Neural progenitor cell (in vitro differentiated cells): Measurements from ENCODE around the gene ITPK1. TPM values are rescaled to one million over a fixed set of nuclear protein-coding genes. Genes with fewer than 3 reads are reported as not detected.

Experiments used
- DNase-seq: peaks from one replicate; pipeline ENCODE4 v3.0.0-alpha.2; 2016; ENCODE audit warnings: low spot score
- H2AFZ ChIP-seq: fragments of 200-600 bp; sonication (generic); replicated peaks from 2 replicates; pipeline ENCODE4 v1.6.1; 2016; ENCODE audit warnings: antibody characterized with exemption
- H3F3A ChIP-seq: fragments of 200-600 bp; sonication (generic); 2 replicates; pipeline ENCODE4 v1.6.1; 2016; ENCODE audit warnings: antibody characterized with exemption, low read depth
- H3K27ac ChIP-seq: fragments of 200-600 bp; sonication (generic); 2 replicates; pipeline ENCODE4 v1.5.1; 2016; ENCODE audit warnings: mild to moderate bottlenecking
- H3K27me3 ChIP-seq: fragments of 200-600 bp; sonication (generic); 2 replicates; pipeline ENCODE4 v1.6.1; 2016; ENCODE audit warnings: mild to moderate bottlenecking, moderate library complexity
- H3K36me3 ChIP-seq: fragments of 200-600 bp; sonication (generic); 2 replicates; pipeline ENCODE4 v1.5.1; 2016
- H3K4me1 ChIP-seq: fragments of 200-600 bp; sonication (generic); 2 replicates; pipeline ENCODE4 v1.6.1; 2016; ENCODE audit warnings: mixed run types
- H3K4me2 ChIP-seq: fragments of 200-600 bp; sonication (generic); 2 replicates; pipeline ENCODE4 v1.6.1; 2016
- H3K4me3 ChIP-seq: fragments of 200-600 bp; sonication (generic); 2 replicates; pipeline ENCODE4 v1.5.1; 2016
- H3K79me2 ChIP-seq: fragments of 200-600 bp; sonication (generic); 2 replicates; pipeline ENCODE4 v1.6.1; 2016; ENCODE audit warnings: low read depth
- H3K9ac ChIP-seq: fragments of 200-600 bp; sonication (generic); 2 replicates; pipeline ENCODE4 v1.6.1; 2016
- H3K9me3 ChIP-seq: fragments of 200-600 bp; sonication (generic); 2 replicates; pipeline ENCODE4 v1.5.1; 2016; ENCODE audit warnings: low read depth
- H4K20me1 ChIP-seq: fragments of 200-600 bp; sonication (generic); 2 replicates; pipeline ENCODE4 v1.6.1; 2016; ENCODE audit warnings: low read depth
- H3K27ac Mint-ChIP-seq: 3 replicates; pipeline ENCODE4 v1.8.0; 2021; ENCODE audit warnings: mixed read lengths
- H3K27me3 Mint-ChIP-seq: 2 replicates; pipeline ENCODE4 v1.8.0; 2022; ENCODE audit warnings: low read depth, mild to moderate bottlenecking, inconsistent platforms, moderate library complexity, mixed read lengths; ENCODE audit not compliant: insufficient read depth
- H3K36me3 Mint-ChIP-seq: 3 replicates; pipeline ENCODE4 v1.8.0; 2021; ENCODE audit warnings: mixed read lengths
- H3K4me1 Mint-ChIP-seq: 3 replicates; pipeline ENCODE4 v1.8.0; 2021; ENCODE audit warnings: mixed read lengths
- H3K4me3 Mint-ChIP-seq: 3 replicates; pipeline ENCODE4 v1.8.0; 2021; ENCODE audit warnings: mild to moderate bottlenecking, moderate library complexity, mixed read lengths
- H3K9me3 Mint-ChIP-seq: 3 replicates; pipeline ENCODE4 v1.8.0; 2020; ENCODE audit warnings: mixed read lengths
- EZH2 ChIP-seq: fragments of 200-600 bp; sonication (generic); IDR thresholded peaks from 2 replicates; pipeline ENCODE4 v1.6.1; 2017; ENCODE audit warnings: antibody characterized with exemption, mild to moderate bottlenecking, moderate library complexity
- EZH2phosphoT487 ChIP-seq: fragments of 200-600 bp; sonication (generic); IDR thresholded peaks from 2 replicates; pipeline ENCODE4 v1.6.1; 2017; ENCODE audit warnings: antibody characterized with exemption
- total RNA-seq: library from RNA; depleted of rRNA; stranded (reverse); fragments of >200 nt; gene quantifications from 2 replicates; pipeline ENCODE4 v1.2.3, GENCODE V29; 2015; ENCODE audit warnings: low replicate concordance
- TF ChIP-seq, protein P1 (sequence below): fragments of 200-600 bp; sonication (generic); IDR thresholded peaks from 2 replicates; pipeline ENCODE4 v1.5.1; 2017; ENCODE audit warnings: antibody characterized with exemption, mild to moderate bottlenecking

Gene ITPK1
- total RNA-seq, 1 donor from 2014 or later = 25.8 TPM

DNA sequence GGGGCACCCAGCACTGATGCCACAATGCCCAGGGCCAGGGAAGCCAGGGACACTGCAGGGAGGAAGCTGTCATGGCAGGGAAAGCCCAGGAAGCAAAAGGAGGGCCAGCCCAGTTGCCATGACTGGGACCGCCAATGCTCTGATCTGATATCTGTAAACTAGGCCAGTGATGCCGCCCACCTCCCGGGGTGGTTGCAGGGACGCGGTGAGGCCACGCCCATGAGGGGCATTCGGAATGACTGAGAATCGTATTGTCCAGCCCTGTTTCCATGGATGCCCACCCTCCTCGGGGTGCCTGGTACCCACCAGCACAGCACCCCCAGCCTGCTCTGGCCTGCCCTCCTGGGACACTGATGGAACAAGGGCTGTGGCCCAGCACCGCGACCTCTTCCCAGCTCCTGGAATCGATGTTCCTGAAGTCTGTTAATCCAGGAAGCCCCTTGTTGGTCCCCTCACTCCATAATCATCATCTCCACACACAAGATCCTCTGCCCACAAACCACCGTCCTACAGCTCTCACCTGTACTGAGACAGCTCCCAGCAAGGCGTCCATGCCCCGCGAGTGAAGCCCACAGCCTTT is 144.0 kb downstream of the ITPK1 start:
- Mint-ChIP-seq H3K36me3 (peaks cover 9% of the 10 kb centered on the region), H3K9me3 (peaks cover 6% of the 10 kb centered on the region), H3K27me3 (peaks cover 12% of the 10 kb centered on the region), H3K27ac (no peak overlapping the region), H3K4me3 (no peak overlapping the region), H3K4me1 (no peaks in the 10 kb centered on the region)
- Histone ChIP-seq H3F3A (no peaks in the 10 kb centered on the region), H3K4me1 (no peaks in the 10 kb centered on the region), H3K27ac (no peak overlapping the region), H3K9me3 (no peaks in the 10 kb centered on the region), H3K79me2 (peaks cover 6% of the 10 kb centered on the region), H4K20me1 (no peaks in the 10 kb centered on the region), H2AFZ (no peak overlapping the region), H3K36me3 (no peaks in the 10 kb centered on the region), H3K27me3 (no peaks in the 10 kb centered on the region), H3K4me2 (no peak overlapping the region), H3K9ac (no peak overlapping the region), H3K4me3 (no peak overlapping the region)
- DNase-seq = no peak
- TF ChIP-seq EZH2phosphoT487 (no peak), EZH2 (no peak)
- TF ChIP-seq, protein P1, sequence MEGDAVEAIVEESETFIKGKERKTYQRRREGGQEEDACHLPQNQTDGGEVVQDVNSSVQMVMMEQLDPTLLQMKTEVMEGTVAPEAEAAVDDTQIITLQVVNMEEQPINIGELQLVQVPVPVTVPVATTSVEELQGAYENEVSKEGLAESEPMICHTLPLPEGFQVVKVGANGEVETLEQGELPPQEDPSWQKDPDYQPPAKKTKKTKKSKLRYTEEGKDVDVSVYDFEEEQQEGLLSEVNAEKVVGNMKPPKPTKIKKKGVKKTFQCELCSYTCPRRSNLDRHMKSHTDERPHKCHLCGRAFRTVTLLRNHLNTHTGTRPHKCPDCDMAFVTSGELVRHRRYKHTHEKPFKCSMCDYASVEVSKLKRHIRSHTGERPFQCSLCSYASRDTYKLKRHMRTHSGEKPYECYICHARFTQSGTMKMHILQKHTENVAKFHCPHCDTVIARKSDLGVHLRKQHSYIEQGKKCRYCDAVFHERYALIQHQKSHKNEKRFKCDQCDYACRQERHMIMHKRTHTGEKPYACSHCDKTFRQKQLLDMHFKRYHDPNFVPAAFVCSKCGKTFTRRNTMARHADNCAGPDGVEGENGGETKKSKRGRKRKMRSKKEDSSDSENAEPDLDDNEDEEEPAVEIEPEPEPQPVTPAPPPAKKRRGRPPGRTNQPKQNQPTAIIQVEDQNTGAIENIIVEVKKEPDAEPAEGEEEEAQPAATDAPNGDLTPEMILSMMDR = no peak

DNA sequence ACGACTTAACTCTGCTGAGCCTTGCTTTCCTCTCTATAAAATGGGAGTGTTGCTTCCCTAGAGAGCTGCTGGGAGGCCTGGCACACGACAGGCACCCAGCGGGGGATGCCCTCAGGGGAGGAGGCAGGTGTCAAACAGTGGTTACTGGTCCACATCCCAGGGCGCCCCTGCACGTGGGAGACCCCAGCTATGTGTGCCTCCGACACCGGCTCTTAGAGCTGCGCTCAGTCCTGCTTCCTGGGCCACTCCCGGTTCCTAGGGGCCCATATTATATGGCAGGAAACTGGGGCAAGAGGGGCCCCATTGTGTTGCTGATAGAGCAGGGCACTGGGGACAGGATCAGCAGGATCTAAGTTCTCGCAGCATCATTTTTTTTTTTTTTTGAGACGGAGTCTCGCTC is 145.5 kb downstream of the ITPK1 start:
- Histone ChIP-seq H3K27me3 (no peaks in the 10 kb centered on the region), H3K27ac (no peak overlapping the region), H4K20me1 (no peaks in the 10 kb centered on the region), H3K9me3 (no peaks in the 10 kb centered on the region), H3K9ac (no peak overlapping the region), H3K79me2 (peaks cover 14% of the 10 kb centered on the region), H3K4me1 (no peaks in the 10 kb centered on the region), H3F3A (no peaks in the 10 kb centered on the region), H3K4me2 (no peak overlapping the region), H3K36me3 (no peaks in the 10 kb centered on the region), H3K4me3 (no peak overlapping the region), H2AFZ (no peak overlapping the region)
- H3K27me3 Mint-ChIP-seq = peaks cover 14% of the 10 kb centered on the region
- H3K4me3 Mint-ChIP-seq = no peak overlapping the region
- DNase-seq = no peak
- H3K4me1 Mint-ChIP-seq = no peaks in the 10 kb centered on the region
- peaks cover 9% of the 10 kb centered on the region for H3K36me3 Mint-ChIP-seq
- peaks cover 3% of the 10 kb centered on the region for H3K9me3 Mint-ChIP-seq
- TF ChIP-seq, protein P1 = no peak
- TF ChIP-seq EZH2 = no peak
- no peak for TF ChIP-seq EZH2phosphoT487
- H3K27ac Mint-ChIP-seq = no peak overlapping the region

DNA sequence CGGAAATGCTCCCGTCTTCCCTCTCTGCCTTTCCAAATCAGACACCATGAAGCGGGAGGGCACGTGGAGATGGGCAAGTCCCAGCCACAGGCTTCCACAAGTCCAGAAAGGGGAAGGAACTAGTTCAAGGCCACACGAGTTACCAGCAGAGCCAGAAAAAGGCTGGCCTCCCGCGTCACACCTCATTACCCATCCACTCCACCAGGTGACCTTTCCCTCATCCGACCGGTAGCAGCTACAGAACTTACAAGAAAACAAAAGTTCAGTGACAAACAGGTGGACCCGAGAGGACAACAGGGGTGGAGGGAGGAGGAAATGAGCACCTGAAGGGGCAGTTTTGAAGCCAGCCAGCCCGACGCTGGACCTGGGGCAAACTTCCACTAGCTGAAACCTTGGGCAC is 145.9 kb downstream of the ITPK1 start:
- H3K36me3 Mint-ChIP-seq = peaks cover 9% of the 10 kb centered on the region

More for the DNA sequence above, 145.9 kb downstream of the ITPK1 start:
- no peak overlapping the region for H3K9ac ChIP-seq
- TF ChIP-seq EZH2 = no peak
- TF ChIP-seq EZH2phosphoT487 = no peak
- TF ChIP-seq, protein P1 = no peak
- H3K9me3 ChIP-seq = no peaks in the 10 kb centered on the region
- no peak overlapping the region for H3K4me3 ChIP-seq
- Mint-ChIP-seq H3K9me3 (peaks cover 7% of the 10 kb centered on the region), H3K27ac (peak overlapping the region; percentile 60), H3K4me3 (no peak overlapping the region), H3K4me1 (no peaks in the 10 kb centered on the region), H3K27me3 (peaks cover 14% of the 10 kb centered on the region)
- H3K27me3 ChIP-seq = no peaks in the 10 kb centered on the region
- no peak overlapping the region for H3K4me2 ChIP-seq
- no peaks in the 10 kb centered on the region for H3F3A ChIP-seq
- H3K36me3 ChIP-seq = no peaks in the 10 kb centered on the region
- H3K79me2 ChIP-seq = peaks cover 18% of the 10 kb centered on the region
- DNase-seq = no peak
- no peaks in the 10 kb centered on the region for H4K20me1 ChIP-seq
- no peak overlapping the region for H3K27ac ChIP-seq
- no peak overlapping the region for H2AFZ ChIP-seq
- no peaks in the 10 kb centered on the region for H3K4me1 ChIP-seq
